ENCODE data around the gene NBEA.
"Not testable (repeated sequence)": the region's sequence is repeated elsewhere in the genome, so short reads cannot be mapped to it uniquely, and the experiment has no call there.

Gene NBEA

DNA sequence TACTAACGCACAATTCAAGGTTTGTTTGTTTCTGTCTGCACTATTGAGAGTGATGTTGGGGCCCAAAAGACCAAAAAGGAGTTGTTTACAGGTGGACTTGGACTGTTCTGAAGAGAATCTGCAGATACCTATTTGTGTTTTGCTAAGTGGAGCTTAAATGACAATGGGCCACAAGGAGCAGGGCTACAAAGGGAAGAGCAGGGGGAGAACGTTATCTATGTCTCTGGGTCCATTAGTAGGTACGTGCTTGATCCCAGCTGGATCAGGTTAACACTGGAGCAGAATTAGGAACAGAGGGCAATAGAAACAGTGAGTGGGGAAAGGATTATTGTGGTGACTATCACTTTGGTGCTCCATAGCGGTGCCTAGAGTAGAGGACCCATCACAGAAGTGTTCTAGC, 22.5 kb downstream of the NBEA start:
- no peak overlapping the region for H3K23ac ChIP-seq (ENCODE audit: low read length)
- no peak overlapping the region for H3K9ac ChIP-seq (ENCODE audit: low read length)
- no peaks in the 10 kb centered on the region for H3K9me3 ChIP-seq (ENCODE audit: insufficient read depth, low read depth, low read length)
- no CpG with 5 or more reads among the region's 4 CpGs for WGBS (ENCODE audit: extremely low coverage, insufficient coverage, insufficient read length)
- no peak overlapping the region for H2BK5ac ChIP-seq (ENCODE audit: low read depth, low read length, poor library complexity)
- H3K27ac ChIP-seq (ENCODE audit: low read depth, low read length) = no peak overlapping the region
- H4K91ac ChIP-seq (ENCODE audit: low read depth, low read length) = no peak overlapping the region
- no peaks in the 10 kb centered on the region for H3K79me1 ChIP-seq (ENCODE audit: low read length)
- H2AK5ac ChIP-seq (ENCODE audit: low read length) = no peak overlapping the region
- no peak overlapping the region for H2AFZ ChIP-seq (ENCODE audit: insufficient read depth, low read length, poor library complexity)
- H3K18ac ChIP-seq (ENCODE audit: low read length) = no peak overlapping the region
- no peaks in the 10 kb centered on the region for H3K4me1 ChIP-seq (ENCODE audit: control insufficient read depth in 1 of 2, insufficient read depth in 2 of 2, low read length in 2 of 2)
- H4K8ac ChIP-seq (ENCODE audit: low read depth, low read length) = no peak overlapping the region
- H3K4ac ChIP-seq (ENCODE audit: low read depth, low read length) = no peak overlapping the region
- H4K12ac ChIP-seq (ENCODE audit: low read depth, low read length) = no peak overlapping the region
- no peak for DNase-seq
- no peak overlapping the region for H2BK120ac ChIP-seq (ENCODE audit: insufficient read depth, low read length, poor library complexity)
- H3K36me3 ChIP-seq (ENCODE audit: control insufficient read depth in 1 of 2, insufficient read depth in 2 of 2, low read length in 2 of 2) = no peaks in the 10 kb centered on the region
- no peaks in the 10 kb centered on the region for H3K27me3 ChIP-seq (ENCODE audit: insufficient read depth, low read length)
- no peak overlapping the region for H3K4me3 ChIP-seq (ENCODE audit: low read depth, low read length)
- H3K14ac ChIP-seq (ENCODE audit: low read length) = no peak overlapping the region
- H2BK12ac ChIP-seq (ENCODE audit: low read length) = no peak overlapping the region
- no peak overlapping the region for H3K4me2 ChIP-seq (ENCODE audit: low read length)
- H3K79me2 ChIP-seq (ENCODE audit: control insufficient read depth, insufficient read depth, low read length, poor library complexity) = no peaks in the 10 kb centered on the region

DNA sequence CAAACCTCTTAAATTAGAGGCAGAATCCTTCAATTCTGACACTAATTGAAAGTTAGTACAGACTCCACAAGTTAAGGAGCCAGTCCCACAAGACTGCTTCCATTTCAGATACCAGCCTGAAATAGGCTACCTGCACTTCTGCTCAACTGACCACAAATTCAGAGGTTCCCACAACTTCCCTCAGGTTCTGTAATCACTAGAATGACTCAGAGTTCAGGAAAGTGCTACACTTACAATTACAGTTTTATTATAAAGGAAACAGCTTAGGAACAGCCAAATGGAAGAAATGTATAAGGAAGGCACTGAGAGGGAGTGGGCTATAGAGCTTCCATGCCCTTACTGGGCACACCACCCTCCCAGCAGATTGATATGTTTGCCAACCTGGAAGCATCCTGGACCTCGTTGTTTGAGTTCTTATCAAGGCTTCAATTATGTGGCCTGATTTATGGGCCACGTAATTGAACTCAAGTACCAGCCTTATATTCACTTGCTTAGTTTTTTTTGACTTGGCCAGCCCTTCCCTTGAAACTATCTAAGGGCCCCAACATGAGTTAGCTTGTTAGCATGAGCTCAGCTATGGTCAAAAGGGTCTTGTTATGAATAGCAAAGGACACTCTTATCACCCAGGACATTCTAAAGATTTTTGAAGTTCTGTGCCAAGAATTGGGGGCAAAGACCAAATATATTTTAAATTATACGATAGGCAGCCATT, 25.9 kb downstream of the NBEA start:
- no peak overlapping the region for H3K4ac ChIP-seq (ENCODE audit: low read depth, low read length)
- no peak overlapping the region for H2AFZ ChIP-seq (ENCODE audit: insufficient read depth, low read length, poor library complexity)
- H4K8ac ChIP-seq (ENCODE audit: low read depth, low read length) = no peak overlapping the region
- no peak overlapping the region for H3K18ac ChIP-seq (ENCODE audit: low read length)
- H3K36me3 ChIP-seq (ENCODE audit: control insufficient read depth in 1 of 2, insufficient read depth in 2 of 2, low read length in 2 of 2) = no peaks in the 10 kb centered on the region
- no peak overlapping the region for H2AK5ac ChIP-seq (ENCODE audit: low read length)
- no peak overlapping the region for H2BK120ac ChIP-seq (ENCODE audit: insufficient read depth, low read length, poor library complexity)
- H3K23ac ChIP-seq (ENCODE audit: low read length) = no peak overlapping the region
- no peak overlapping the region for H3K9ac ChIP-seq (ENCODE audit: low read length)
- no peak overlapping the region for H3K27ac ChIP-seq (ENCODE audit: low read depth, low read length)
- H3K4me1 ChIP-seq (ENCODE audit: control insufficient read depth in 1 of 2, insufficient read depth in 2 of 2, low read length in 2 of 2) = no peaks in the 10 kb centered on the region
- H3K14ac ChIP-seq (ENCODE audit: low read length) = no peak overlapping the region
- H4K12ac ChIP-seq (ENCODE audit: low read depth, low read length) = no peak overlapping the region
- no peaks in the 10 kb centered on the region for H3K9me3 ChIP-seq (ENCODE audit: insufficient read depth, low read depth, low read length)
- no peaks in the 10 kb centered on the region for H3K27me3 ChIP-seq (ENCODE audit: insufficient read depth, low read length)
- H2BK12ac ChIP-seq (ENCODE audit: low read length) = no peak overlapping the region
- no peak for DNase-seq
- WGBS (ENCODE audit: extremely low coverage, insufficient coverage, insufficient read length) = no CpG with 5 or more reads among the region's 3 CpGs
- H3K4me3 ChIP-seq (ENCODE audit: low read depth, low read length) = no peak overlapping the region
- no peaks in the 10 kb centered on the region for H3K79me2 ChIP-seq (ENCODE audit: control insufficient read depth, insufficient read depth, low read length, poor library complexity)
- no peaks in the 10 kb centered on the region for H3K79me1 ChIP-seq (ENCODE audit: low read length)
- no peak overlapping the region for H4K91ac ChIP-seq (ENCODE audit: low read depth, low read length)
- no peak overlapping the region for H3K4me2 ChIP-seq (ENCODE audit: low read length)
- no peak overlapping the region for H2BK5ac ChIP-seq (ENCODE audit: low read depth, low read length, poor library complexity)

DNA sequence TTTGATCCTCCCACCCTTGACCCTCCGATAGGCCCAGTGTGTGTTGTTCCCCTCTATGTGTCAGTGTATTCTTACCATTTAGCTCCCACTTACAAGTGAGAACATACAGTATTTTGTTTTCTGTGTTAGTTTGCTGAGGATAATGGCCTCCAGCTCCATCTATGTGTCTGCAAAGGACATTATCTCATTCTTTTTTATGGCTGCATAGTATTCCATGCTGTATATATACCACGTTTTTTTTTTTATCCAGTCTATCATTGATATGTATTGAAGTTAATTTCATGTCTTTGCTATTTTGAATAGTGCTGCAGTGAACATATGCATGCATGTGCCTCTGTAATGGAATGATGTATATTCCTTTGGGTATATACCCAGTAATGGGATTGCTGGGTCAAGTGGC, 27.5 kb downstream of the NBEA start:
- not testable (repeated sequence) for H3K23ac ChIP-seq (ENCODE audit: low read length)

DNA sequence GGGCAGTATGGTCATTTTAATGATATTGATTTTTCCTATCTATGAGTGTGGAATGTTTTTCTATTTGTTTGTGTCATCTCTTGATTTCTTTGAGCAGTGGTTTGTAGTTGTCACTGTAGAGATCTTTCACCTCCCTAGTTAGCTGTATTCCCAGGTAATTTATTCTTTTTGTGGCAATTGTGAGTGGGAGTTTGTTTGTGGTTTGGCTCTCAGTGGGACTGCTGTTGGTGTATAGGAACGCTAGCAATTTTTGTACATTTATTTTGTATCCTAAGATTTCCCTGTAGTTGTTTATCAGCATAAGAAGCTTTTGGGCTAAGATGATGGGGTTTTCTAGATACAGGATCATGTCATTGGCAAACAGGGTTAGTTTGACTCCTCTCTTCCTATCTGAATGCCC, 28.9 kb downstream of the NBEA start:
- Histone ChIP-seq H3K79me1 (ENCODE audit: low read length) (no peaks in the 10 kb centered on the region), H4K12ac (ENCODE audit: low read depth, low read length) (no peak overlapping the region), H4K8ac (ENCODE audit: low read depth, low read length) (no peak overlapping the region), H2BK5ac (ENCODE audit: low read depth, low read length, poor library complexity) (no peak overlapping the region), H3K23ac (ENCODE audit: low read length) (no peak overlapping the region), H3K9me3 (ENCODE audit: insufficient read depth, low read depth, low read length) (peaks cover 1% of the 10 kb centered on the region), H2AK5ac (ENCODE audit: low read length) (no peak overlapping the region), H2AFZ (ENCODE audit: insufficient read depth, low read length, poor library complexity) (no peak overlapping the region), H3K27me3 (ENCODE audit: insufficient read depth, low read length) (no peaks in the 10 kb centered on the region), H3K14ac (ENCODE audit: low read length) (no peak overlapping the region), H3K4me3 (ENCODE audit: low read depth, low read length) (no peak overlapping the region), H3K79me2 (ENCODE audit: control insufficient read depth, insufficient read depth, low read length, poor library complexity) (no peaks in the 10 kb centered on the region), H2BK12ac (ENCODE audit: low read length) (no peak overlapping the region), H3K18ac (ENCODE audit: low read length) (no peak overlapping the region), H3K4ac (ENCODE audit: low read depth, low read length) (no peak overlapping the region), H4K91ac (ENCODE audit: low read depth, low read length) (no peak overlapping the region), H3K9ac (ENCODE audit: low read length) (no peak overlapping the region), H3K4me2 (ENCODE audit: low read length) (no peak overlapping the region), H3K36me3 (ENCODE audit: control insufficient read depth in 1 of 2, insufficient read depth in 2 of 2, low read length in 2 of 2) (no peaks in the 10 kb centered on the region), H3K4me1 (ENCODE audit: control insufficient read depth in 1 of 2, insufficient read depth in 2 of 2, low read length in 2 of 2) (no peaks in the 10 kb centered on the region), H2BK120ac (ENCODE audit: insufficient read depth, low read length, poor library complexity) (no peak overlapping the region), H3K27ac (ENCODE audit: low read depth, low read length) (no peak overlapping the region)
- DNase-seq = no peak
- WGBS (ENCODE audit: extremely low coverage, insufficient coverage, insufficient read length) = no CpG with 5 or more reads among the region's 1 CpG

More for the DNA sequence above, 27.5 kb downstream of the NBEA start:
- not testable (repeated sequence) for H2AFZ ChIP-seq (ENCODE audit: insufficient read depth, low read length, poor library complexity); H2BK12ac ChIP-seq (ENCODE audit: low read length); DNase-seq; H2BK120ac ChIP-seq (ENCODE audit: insufficient read depth, low read length, poor library complexity); H3K4ac ChIP-seq (ENCODE audit: low read depth, low read length); H3K27ac ChIP-seq (ENCODE audit: low read depth, low read length); H4K8ac ChIP-seq (ENCODE audit: low read depth, low read length); H3K9ac ChIP-seq (ENCODE audit: low read length); H3K18ac ChIP-seq (ENCODE audit: low read length); H3K36me3 ChIP-seq (ENCODE audit: control insufficient read depth in 1 of 2, insufficient read depth in 2 of 2, low read length in 2 of 2); H3K4me2 ChIP-seq (ENCODE audit: low read length); H3K4me3 ChIP-seq (ENCODE audit: low read depth, low read length); H3K4me1 ChIP-seq (ENCODE audit: control insufficient read depth in 1 of 2, insufficient read depth in 2 of 2, low read length in 2 of 2); H3K79me1 ChIP-seq (ENCODE audit: low read length); H2AK5ac ChIP-seq (ENCODE audit: low read length); H3K79me2 ChIP-seq (ENCODE audit: control insufficient read depth, insufficient read depth, low read length, poor library complexity); H4K12ac ChIP-seq (ENCODE audit: low read depth, low read length); H3K9me3 ChIP-seq (ENCODE audit: insufficient read depth, low read depth, low read length); H3K14ac ChIP-seq (ENCODE audit: low read length); H4K91ac ChIP-seq (ENCODE audit: low read depth, low read length); H3K27me3 ChIP-seq (ENCODE audit: insufficient read depth, low read length); H2BK5ac ChIP-seq (ENCODE audit: low read depth, low read length, poor library complexity)
- WGBS (ENCODE audit: extremely low coverage, insufficient coverage, insufficient read length) = no CpG with 5 or more reads among the region's 2 CpGs
